Smooth muscle cell (in vitro differentiated cells): ENCODE results near the gene HMGA1. TPM values are rescaled to one million over a fixed set of nuclear protein-coding genes. Genes with fewer than 3 reads are reported as not detected.

Experiments used
- DNase-seq: peaks from one replicate; lab custom pipeline; 2025; ENCODE audit not compliant: unreplicated experiment; lab: John Stamatoyannopoulos, UW
- H2AFZ ChIP-seq: fragments of 200-600 bp; sonication (generic); 2 replicates; pipeline ENCODE4 v1.6.0; 2016; ENCODE audit warnings: antibody characterized with exemption, low read depth, mild to moderate bottlenecking
- H3F3A ChIP-seq: fragments of 200-600 bp; sonication (generic); 2 replicates; pipeline ENCODE4 v1.6.0; 2017; ENCODE audit warnings: antibody characterized with exemption, low read depth
- H3K27ac ChIP-seq: fragments of 200-600 bp; sonication (generic); 2 replicates; pipeline ENCODE4 v1.5.1; 2016; ENCODE audit warnings: low read depth, mild to moderate bottlenecking
- H3K27me3 ChIP-seq: fragments of 200-600 bp; sonication (generic); 2 replicates; pipeline ENCODE4 v1.6.1; 2016; ENCODE audit warnings: low read depth, mild to moderate bottlenecking
- H3K36me3 ChIP-seq: fragments of 200-600 bp; sonication (generic); 2 replicates; pipeline ENCODE4 v1.5.1; 2016; ENCODE audit warnings: low read depth
- H3K4me1 ChIP-seq: fragments of 200-600 bp; sonication (generic); 2 replicates; pipeline ENCODE4 v1.5.1; 2016; ENCODE audit warnings: low read depth
- H3K4me2 ChIP-seq: fragments of 200-600 bp; sonication (generic); 2 replicates; pipeline ENCODE4 v1.6.0; 2016; ENCODE audit warnings: mild to moderate bottlenecking
- H3K4me3 ChIP-seq: fragments of 200-600 bp; sonication (generic); 2 replicates; pipeline ENCODE4 v1.5.1; 2016; ENCODE audit warnings: mild to moderate bottlenecking
- H3K79me2 ChIP-seq: fragments of 200-600 bp; sonication (generic); 2 replicates; pipeline ENCODE4 v1.6.0; 2016; ENCODE audit warnings: low read depth, mild to moderate bottlenecking
- H3K9ac ChIP-seq: fragments of 200-600 bp; sonication (generic); 2 replicates; pipeline ENCODE4 v1.6.0; 2016; ENCODE audit warnings: low read depth
- H3K9me3 ChIP-seq: fragments of 200-600 bp; sonication (generic); replicated peaks from 2 replicates; pipeline ENCODE4 v1.5.1; 2016; ENCODE audit warnings: low read depth
- H4K20me1 ChIP-seq: fragments of 200-600 bp; sonication (generic); 2 replicates; pipeline ENCODE4 v1.6.0; 2016; ENCODE audit warnings: low read depth
- CTCF ChIP-seq: fragments of 200-600 bp; sonication (generic); IDR thresholded peaks from 2 replicates; pipeline ENCODE4 v1.5.1; 2017; ENCODE audit warnings: borderline replicate concordance, mild to moderate bottlenecking, antibody characterized with exemption; ENCODE audit not compliant: insufficient read depth, poor library complexity, severe bottlenecking
- WGBS: methylation state at CpG from one replicate; pipeline ENCODE4 v1.1.7; 2016; ENCODE audit warnings: low lambda C conversion rate; 5-methylcytosine and 5-hydroxymethylcytosine counted together
- microRNA-seq: library from miRNA; unstranded; fragments of <30 nt; microRNA quantifications from one replicate; pipeline ENCODE4, GENCODE V29; 2016; ENCODE audit warnings: borderline number of aligned reads
- polyA plus RNA-seq: library from polyadenylated mRNA; unstranded; fragments of >200 nt; fragmentation: Nextera tagmentation; extraction: Ambion mirVana; gene quantifications from 2 replicates; pipeline ENCODE4 v1.2.1, GENCODE V29; 2016
- small RNA-seq: library from RNA; depleted of rRNA; stranded (forward); fragments of <200 nt; gene quantifications from one replicate; pipeline ENCODE3, GENCODE V24; 2014
- total RNA-seq: library from RNA; depleted of rRNA; stranded (reverse); fragments of >200 nt; gene quantifications from 2 replicates; pipeline ENCODE4 v1.2.3, GENCODE V29; 2014

HMGA1 gene
- total and polyA plus RNA-seq, 2 experiments from 2014 or later: 41.8 to 69.9 TPM

GRCh38 chr6:34289137-34289536 is 52.5 kb downstream of the HMGA1 start:
- Histone ChIP-seq H3K79me2 (no peaks in the 10 kb centered on the region), H3K4me2 (no peak overlapping the region), H3K27me3 (no peaks in the 10 kb centered on the region), H3K4me1 (no peaks in the 10 kb centered on the region), H3K4me3 (no peak overlapping the region), H4K20me1 (no peaks in the 10 kb centered on the region), H3K27ac (no peak overlapping the region), H3K36me3 (no peaks in the 10 kb centered on the region), H3K9ac (no peak overlapping the region), H3F3A (no peaks in the 10 kb centered on the region), H2AFZ (no peak overlapping the region), H3K9me3 (no peaks in the 10 kb centered on the region)
- no peak for DNase-seq
- 97% methylated on average over 11 of the region's 11 CpGs for WGBS
- TF ChIP-seq CTCF: no peak

GRCh38 chr6:34292954-34293353 is 56.3 kb downstream of the HMGA1 start:
- H3K4me3 ChIP-seq: no peak overlapping the region
- no peaks in the 10 kb centered on the region for H3F3A ChIP-seq
- no peak overlapping the region for H3K4me2 ChIP-seq
- peaks cover 13% of the 10 kb centered on the region for H4K20me1 ChIP-seq
- H2AFZ ChIP-seq: no peak overlapping the region
- H3K9me3 ChIP-seq: no peaks in the 10 kb centered on the region
- H3K36me3 ChIP-seq: no peaks in the 10 kb centered on the region
- H3K27me3 ChIP-seq: no peaks in the 10 kb centered on the region
- no peak overlapping the region for H3K27ac ChIP-seq
- no peak for DNase-seq
- no peak overlapping the region for H3K9ac ChIP-seq
- TF ChIP-seq CTCF: no peak
- H3K4me1 ChIP-seq: no peaks in the 10 kb centered on the region
- H3K79me2 ChIP-seq: no peaks in the 10 kb centered on the region
- WGBS: 91% methylated on average over 3 of the region's 3 CpGs

DNA sequence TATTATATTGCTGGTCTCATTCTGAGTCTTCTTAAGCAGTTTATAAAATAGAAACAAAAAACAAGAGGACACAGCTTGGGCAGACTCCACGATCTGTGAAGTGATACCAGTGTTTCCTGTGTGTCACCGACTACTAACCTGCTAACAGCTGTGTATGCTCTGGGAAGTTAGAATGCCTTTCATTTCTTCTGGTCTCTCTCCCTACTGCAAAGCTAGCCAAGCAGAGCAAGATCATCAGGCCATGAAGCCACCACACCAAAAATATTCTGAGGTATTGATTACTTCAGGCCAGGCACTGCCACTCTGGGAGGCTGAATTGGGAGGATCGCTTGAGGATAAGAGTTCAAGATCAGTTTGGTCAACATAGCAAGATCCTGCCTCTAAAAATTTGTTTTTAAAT is 59.0 kb downstream of the HMGA1 start:
- H3K27ac ChIP-seq: no peak overlapping the region
- no peaks in the 10 kb centered on the region for H3K9me3 ChIP-seq
- H3K79me2 ChIP-seq: no peaks in the 10 kb centered on the region
- no peak for TF ChIP-seq CTCF
- H3K4me3 ChIP-seq: no peak overlapping the region
- no peaks in the 10 kb centered on the region for H3K36me3 ChIP-seq
- no peaks in the 10 kb centered on the region for H3K4me1 ChIP-seq
- H4K20me1 ChIP-seq: peaks cover 26% of the 10 kb centered on the region
- no peak overlapping the region for H3K9ac ChIP-seq
- 82% methylated on average over 3 of the region's 3 CpGs for WGBS
- H3K4me2 ChIP-seq: no peak overlapping the region
- no peaks in the 10 kb centered on the region for H3F3A ChIP-seq
- no peak overlapping the region for H2AFZ ChIP-seq
- DNase-seq: no peak
- H3K27me3 ChIP-seq: no peaks in the 10 kb centered on the region

Small RNA genes within 50 kb of the gene (microRNA-seq; reads per million reads assigned to microRNA genes)
- not detected for gene MIR6835

Small RNA genes within 50 kb of the gene (small RNA-seq; reads per million reads assigned to genes)
- not detected for gene MIR6835

Other genes with a start within 250 kb of the HMGA1 start
- gene GRM4, start 90.8 kb upstream of the HMGA1 start, total RNA-seq: not detected in 2 replicates
- gene GRM4, start 90.8 kb upstream of the HMGA1 start, polyA plus RNA-seq: 0.21 TPM in 1 of 2 replicates, not detected in the other
- gene SMIM29, start 12.1 kb downstream of the HMGA1 start, total RNA-seq: 13.6 and 29.7 TPM in 2 replicates
- 29.2 and 33.4 TPM in 2 replicates for gene SMIM29, start 12.1 kb downstream of the HMGA1 start, polyA plus RNA-seq
- 12.9 and 15.2 TPM in 2 replicates for gene NUDT3, start 155.8 kb downstream of the HMGA1 start, total RNA-seq
- gene NUDT3, start 155.8 kb downstream of the HMGA1 start, polyA plus RNA-seq: 7.5 and 7.8 TPM in 2 replicates
- gene RPS10, start 189.2 kb downstream of the HMGA1 start, total RNA-seq: 2,106 and 2,498 TPM in 2 replicates
- 660 and 695 TPM in 2 replicates for gene RPS10, start 189.2 kb downstream of the HMGA1 start, polyA plus RNA-seq
- not detected in 2 replicates for gene PACSIN1, start 229.2 kb downstream of the HMGA1 start, total RNA-seq
- not detected in 2 replicates for gene PACSIN1, start 229.2 kb downstream of the HMGA1 start, polyA plus RNA-seq